Activated CD4-positive, CD25-positive, alpha-beta regulatory T cell treated with anti-CD3 and anti-CD28 coated beads, Interleukin-2, amount 50 U/mL, for 72 hours (primary cell): ENCODE measurements around the gene STEEP1.
"Not testable (repeated sequence)": the region's sequence is repeated elsewhere in the genome, so short reads cannot be mapped to it uniquely, and the experiment has no call there.

ENCODE experiments used
- DNase-seq: peaks from one replicate; pipeline ENCODE4 v3.0.0; 2021

Gene STEEP1

GRCh38 chrX:119529345-119530276 is 35.6 kb downstream of the STEEP1 start:
- no peak for DNase-seq

DNA sequence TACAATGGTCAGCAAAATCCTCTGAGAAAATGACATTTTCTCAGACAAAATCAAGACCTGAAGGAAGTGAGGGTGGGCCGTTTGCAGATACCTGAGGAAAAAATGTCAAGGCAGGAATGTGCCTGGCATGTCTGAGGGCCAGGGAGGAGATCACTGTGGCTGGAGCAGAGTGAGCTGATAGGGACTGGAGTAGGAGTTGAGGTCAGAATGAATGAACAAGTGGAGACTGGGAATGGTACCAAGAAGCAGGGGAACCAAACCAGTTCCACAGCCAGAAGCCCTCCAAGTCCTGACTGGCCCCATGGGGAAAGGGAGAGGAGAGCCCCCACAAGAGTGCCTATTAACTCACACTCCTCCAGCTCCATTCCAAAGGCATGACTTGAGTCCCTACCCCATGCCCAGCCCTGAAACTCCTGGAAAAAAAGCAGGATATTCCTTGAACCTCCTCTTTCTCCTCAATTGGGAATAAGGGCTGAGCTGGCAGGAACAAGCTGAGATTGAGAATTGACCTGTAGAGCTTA is 41.5 kb downstream of the STEEP1 start:
- DNase-seq, result no peak

GRCh38 chrX:119521246-119521645 is 44.0 kb downstream of the STEEP1 start:
- DNase-seq, result no peak

DNA sequence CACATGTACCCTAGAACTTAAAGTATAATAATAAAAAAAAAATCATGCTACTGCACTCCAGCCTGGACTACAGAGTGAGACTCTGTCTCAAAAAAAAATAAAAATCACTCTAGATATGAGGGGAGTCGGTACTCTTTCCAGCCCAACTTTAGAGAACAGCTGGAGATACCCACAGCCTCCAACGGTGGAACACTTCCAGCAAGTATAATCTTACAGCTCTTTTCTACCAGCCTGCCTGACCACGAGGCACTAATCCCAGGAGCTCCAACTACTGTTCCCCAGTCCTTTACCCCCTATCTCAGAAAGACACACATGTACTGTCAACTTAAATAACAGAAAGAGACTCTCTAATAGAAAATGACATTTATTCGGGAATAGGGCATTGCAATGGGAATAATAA is 46.8 kb downstream of the STEEP1 start:
- DNase-seq, result no peak

- DNase-seq, result peak; percentile 39
Measured at GRCh38 chrX:119516157-119516702, 49.0 kb downstream of the STEEP1 start.

- no peak for DNase-seq
Measured at GRCh38 chrX:119512146-119512800, 52.9 kb downstream of the STEEP1 start.

GRCh38 chrX:119507206-119507605 is 58.0 kb downstream of the STEEP1 start:
- no peak for DNase-seq

DNA sequence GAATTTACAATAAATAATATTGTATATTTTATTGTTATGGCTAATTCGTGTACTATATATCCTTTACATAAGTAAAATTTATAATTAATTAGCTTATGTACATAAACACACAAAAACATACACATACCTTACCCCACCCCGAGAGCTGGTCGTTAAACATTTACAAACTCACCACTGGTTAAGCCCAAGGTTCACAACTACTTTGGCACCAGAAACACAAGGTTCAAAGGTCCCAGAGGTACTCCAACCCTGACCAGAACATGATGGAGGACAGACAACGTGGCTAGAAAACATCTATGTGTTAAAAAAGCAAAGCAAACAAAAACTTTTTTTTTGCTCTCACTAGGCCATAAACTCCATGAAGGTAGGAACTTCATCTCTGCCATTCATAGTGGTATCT is 59.3 kb downstream of the STEEP1 start:
- no peak for DNase-seq

DNA sequence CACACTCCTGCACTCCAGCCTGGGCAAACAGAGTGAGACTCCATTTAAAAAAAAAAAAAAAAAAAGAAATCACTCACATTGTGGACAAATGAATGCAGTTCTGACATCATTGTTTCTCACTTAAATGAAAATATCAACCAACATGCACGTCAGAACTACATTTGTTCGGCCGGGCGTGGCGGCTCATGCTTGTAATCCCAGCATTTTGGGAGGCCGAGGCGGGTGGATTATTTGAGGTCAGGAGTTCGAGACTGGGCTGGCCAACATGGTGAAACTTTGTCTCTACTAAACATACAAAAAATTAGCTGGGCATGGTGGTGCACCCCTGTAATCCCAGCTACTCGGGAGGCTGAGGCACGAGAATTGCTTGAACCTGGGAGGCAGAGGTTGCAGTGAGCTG is 60.1 kb downstream of the STEEP1 start:
- not testable (repeated sequence) for DNase-seq

DNA sequence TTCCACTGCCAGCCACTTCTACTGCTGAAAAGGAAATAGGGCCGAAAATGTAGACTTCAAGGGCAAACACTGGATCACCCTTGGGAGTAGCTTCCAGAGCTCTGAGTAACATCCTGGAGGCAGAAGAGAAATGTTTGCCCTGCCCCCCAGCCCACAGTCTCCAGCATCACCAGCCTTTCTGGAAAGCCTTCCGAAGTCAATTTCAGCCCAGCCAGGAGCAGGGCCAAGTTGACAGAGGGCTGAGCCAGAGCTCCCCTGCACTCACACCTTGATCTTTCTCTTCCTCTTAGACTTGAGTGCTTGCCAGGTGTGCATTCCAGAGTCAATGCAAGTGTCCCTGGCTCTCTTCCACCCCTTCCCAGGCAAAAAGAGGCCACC is 61.7 kb downstream of the STEEP1 start:
- DNase-seq, result no peak

- no peak for DNase-seq
Measured at GRCh38 chrX:119502727-119503483, 62.3 kb downstream of the STEEP1 start.

- DNase-seq, result no peak
Measured at GRCh38 chrX:119501511-119502148, 63.6 kb downstream of the STEEP1 start.

- DNase-seq, result no peak
Measured at GRCh38 chrX:119500061-119500800, 65.0 kb downstream of the STEEP1 start.

GRCh38 chrX:119497185-119497584 is 68.0 kb downstream of the STEEP1 start:
- no peak for DNase-seq

GRCh38 chrX:119495734-119496726 is 69.2 kb downstream of the STEEP1 start:
- no peak for DNase-seq

DNA sequence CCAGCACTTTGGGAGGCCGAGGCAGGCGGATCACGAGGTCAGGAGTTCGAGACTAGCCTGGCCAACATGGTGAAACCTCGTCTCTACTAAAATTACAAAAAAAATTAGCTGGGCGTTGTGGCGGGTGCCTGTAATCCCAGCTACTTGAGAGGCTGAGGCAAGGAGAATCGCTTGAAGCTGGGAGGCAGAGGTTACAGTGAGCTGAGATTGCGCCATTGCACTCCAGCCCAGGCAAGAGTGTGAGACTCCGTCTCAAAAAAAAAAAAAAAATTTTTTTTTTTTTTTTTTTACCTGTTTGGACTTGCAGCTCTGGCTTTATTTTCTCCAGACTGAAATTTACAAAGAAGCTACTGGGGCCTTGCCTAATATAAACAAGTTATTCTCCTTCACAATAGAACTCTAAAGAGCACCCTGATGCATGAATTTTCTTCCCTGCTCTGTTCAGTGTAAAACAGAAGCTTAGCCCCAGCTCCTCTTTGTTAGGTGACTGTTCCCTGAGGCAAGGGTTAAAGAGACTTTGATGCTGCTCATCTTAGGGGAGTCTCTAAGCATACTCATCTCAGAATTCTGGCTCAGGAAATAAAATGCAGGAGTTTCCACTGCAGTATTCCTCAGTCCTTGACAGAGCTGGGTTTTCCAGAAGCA is 71.2 kb downstream of the STEEP1 start:
- DNase-seq, result not testable (repeated sequence)

DNA sequence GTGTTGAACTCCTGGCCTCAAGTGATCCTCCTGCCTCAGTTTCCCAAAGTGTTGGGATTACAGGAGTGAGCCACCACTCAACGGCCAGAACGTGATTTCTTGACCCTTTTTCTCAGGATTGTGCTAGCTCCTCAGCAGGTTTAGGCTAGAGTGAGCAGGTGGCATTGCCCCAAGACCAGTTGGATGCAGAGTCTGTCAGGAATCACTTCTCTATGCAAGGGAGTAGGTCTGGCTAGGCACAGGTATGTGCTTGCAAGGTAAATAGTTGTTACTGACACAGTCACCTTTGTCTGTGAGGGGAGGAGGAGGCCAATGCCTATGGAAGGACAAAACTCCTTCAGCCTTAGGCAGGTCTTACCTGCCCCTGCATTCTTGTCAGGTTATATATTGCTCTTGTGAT is 72.7 kb downstream of the STEEP1 start:
- DNase-seq, result no peak

- no peak for DNase-seq
Measured at GRCh38 chrX:119489212-119490074, 75.8 kb downstream of the STEEP1 start.

GRCh38 chrX:119488749-119489148 is 76.5 kb downstream of the STEEP1 start:
- DNase-seq, result no peak
